GM12878 (cell line): Measurements from ENCODE around the gene TRIM28. TPM values are rescaled to one million over a fixed set of nuclear protein-coding genes. Genes with fewer than 3 reads are reported as not detected.

Experiments
- HCFC1 ChIP-seq: fragments of 150-350 bp; IDR thresholded peaks from 2 replicates; pipeline ENCODE4 v1.6.1; 2014; ENCODE audit warnings: low read length
- HDAC2 ChIP-seq: fragments of 200-600 bp; sonication (generic); IDR thresholded peaks from 2 replicates; pipeline ENCODE4 v1.6.1; 2017
- HDGF ChIP-seq: fragments of 450-650 bp; IDR thresholded peaks from 2 replicates; pipeline ENCODE4 v1.6.1; 2016; ENCODE audit warnings: antibody characterized with exemption
- MTA2 ChIP-seq: fragments of 450-650 bp; IDR thresholded peaks from 2 replicates; pipeline ENCODE4 v1.6.1; 2016; ENCODE audit warnings: low read depth, mild to moderate bottlenecking, moderate library complexity
- MXI1 ChIP-seq: fragments of 150-350 bp; IDR thresholded peaks from 2 replicates; pipeline ENCODE4 v1.6.1; 2011; ENCODE audit warnings: low read depth, mild to moderate bottlenecking, inconsistent platforms, low read length, improper control_type of control experiment
- NFIC ChIP-seq: IDR thresholded peaks from 2 replicates; pipeline ENCODE4 v1.6.1; 2012; ENCODE audit warnings: low read depth, mild to moderate bottlenecking, inconsistent platforms, low read length, moderate library complexity
- NFYB ChIP-seq: IDR thresholded peaks from 2 replicates; pipeline ENCODE4 v1.6.1; 2011; ENCODE audit warnings: low read depth, mild to moderate bottlenecking, low read length, improper control_type of control experiment, moderate library complexity; ENCODE audit not compliant: insufficient read depth
- POU2F2 ChIP-seq: IDR thresholded peaks from 3 replicates; pipeline ENCODE4 v1.6.1; 2011; ENCODE audit warnings: low read depth, mild to moderate bottlenecking, low read length, borderline replicate concordance
- SMC3 ChIP-seq: IDR thresholded peaks from 2 replicates; pipeline ENCODE4 v1.6.1; 2011; ENCODE audit warnings: low read length, improper control_type of control experiment, borderline replicate concordance
- ZNF274 ChIP-seq: IDR thresholded peaks from one replicate; pipeline ENCODE4 v1.8.0; 2011; ENCODE audit not compliant: insufficient read length, insufficient read depth
- ZNF622 ChIP-seq: fragments of 450-650 bp; IDR thresholded peaks from 2 replicates; pipeline ENCODE4 v1.6.1; 2017; ENCODE audit warnings: mild to moderate bottlenecking, inconsistent platforms
- ZSCAN29 ChIP-seq: fragments of 450-650 bp; IDR thresholded peaks from 2 replicates; pipeline ENCODE4 v1.6.1; 2017; ENCODE audit warnings: mild to moderate bottlenecking, moderate library complexity
- polyA plus RNA-seq, 11 experiments: library from polyadenylated mRNA; depleted of rRNA in 4 of 11; unstranded in 6 of 11; stranded (reverse) in 5 of 11; fragments of >200 nt; fragmentation: Nextera tagmentation in 4 of 11; fragmentation: Illumina TruSeq in 1 of 11; extraction: Ambion mirVana in 4 of 11; extraction: Trizol in 1 of 11; gene quantifications; 1 replicate in 1 of 11; 2 replicates in 10 of 11; pipeline versions ENCODE4 v1.2.1 to v1.2.3, GENCODE V29; 2011 to 2016; ENCODE audit warnings: inconsistent platforms in 2 of 11, missing spikeins in 2 of 11, low read depth in 1 of 11
- total RNA-seq, 4 experiments: library from RNA; depleted of rRNA in 3 of 4; stranded (reverse); fragments of >200 nt in 3 of 4; fragmentation: Illumina TruSeq in 1 of 4; extraction: Trizol in 1 of 4; gene quantifications; 2 replicates each; pipeline versions ENCODE4 v1.2.1 to v1.2.3, GENCODE V29; 2013 to 2021
- TF ChIP-seq, protein P1 (sequence below): fragments of 450-650 bp; IDR thresholded peaks from 2 replicates; pipeline ENCODE4 v1.6.1; 2016; ENCODE audit warnings: mild to moderate bottlenecking
- TF ChIP-seq, protein P2 (sequence below): fragments of 450-650 bp; IDR thresholded peaks from 2 replicates; pipeline ENCODE4 v1.6.1; 2017; ENCODE audit warnings: mild to moderate bottlenecking, moderate library complexity
- TF ChIP-seq, protein P3 (sequence below): IDR thresholded peaks from 2 replicates; pipeline ENCODE4 v1.6.1; 2012; ENCODE audit warnings: low read depth, low read length, improper control_type of control experiment
- TF ChIP-seq, protein P4 (sequence below): IDR thresholded peaks from 2 replicates; pipeline ENCODE4 v1.6.1; 2012; ENCODE audit warnings: improper control_type of control experiment, low read depth, low read length; ENCODE audit not compliant: insufficient replicate concordance
- TF ChIP-seq, protein P5 (sequence below): fragments of 450-650 bp; IDR thresholded peaks from 2 replicates; pipeline ENCODE4 v1.6.1; 2016; ENCODE audit warnings: mild to moderate bottlenecking

Gene TRIM28
- total and polyA plus RNA-seq, 10 of the 15 experiments (the other 5 are each of a cell fraction or from before 2014, with no cell fraction given), result 5.0 to 650 (median 296) TPM

DNA sequence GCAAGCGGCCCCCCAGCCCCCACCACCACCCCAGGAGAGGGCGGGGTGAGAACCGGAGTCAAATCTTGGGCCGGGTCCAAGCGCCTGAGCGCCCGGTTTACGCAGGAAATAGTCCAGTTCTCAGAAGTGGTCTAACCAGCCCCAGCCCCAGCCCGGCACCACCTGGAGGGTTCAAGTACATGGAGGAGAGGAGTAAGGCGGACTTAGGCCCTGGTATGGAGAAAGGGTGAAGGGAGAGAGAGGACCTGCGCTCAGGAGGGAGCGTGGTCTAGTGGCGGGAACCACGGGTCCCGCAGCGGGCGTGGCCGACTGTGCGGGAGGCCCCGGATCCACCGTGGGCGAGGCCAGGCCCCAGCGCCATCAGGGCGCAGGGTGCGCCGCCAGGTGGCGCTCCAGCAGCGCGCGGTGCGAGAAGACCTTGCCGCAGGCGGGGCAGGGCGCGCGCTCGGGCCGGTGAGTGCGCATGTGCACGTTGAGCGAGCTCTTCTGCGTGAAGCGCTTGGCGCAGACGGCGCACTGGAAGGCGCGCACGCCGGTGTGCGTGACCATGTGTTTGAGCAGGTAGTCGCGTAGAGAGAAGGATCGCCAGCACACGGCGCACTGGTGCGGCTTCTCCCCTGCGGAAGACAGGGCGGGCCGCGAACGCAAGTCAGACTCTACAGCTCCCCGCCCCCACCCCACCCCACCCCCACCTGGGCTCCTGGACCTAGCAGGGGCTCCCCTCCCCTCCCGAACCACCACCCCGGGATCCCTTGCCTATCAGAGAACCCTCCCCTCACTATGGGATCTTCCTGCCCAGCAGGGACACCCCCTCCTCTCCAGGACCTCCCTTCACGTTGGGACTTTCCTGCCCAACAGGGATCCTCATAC, 29.9 kb upstream of the TRIM28 start (continued):
- TF ChIP-seq HDAC2 (no peak), ZSCAN29 (peak; percentile 79; the same call in 1 of the 2 replicates), MTA2 (no peak), ZNF622 (no peak), HDGF (no peak), MXI1 (peak; percentile 87), SMC3 (peak; percentile 79), POU2F2 (peak; percentile 23; the same call in 1 of the 3 replicates), NFIC (no peak), ZNF274 (no peak), HCFC1 (0 out of 2 replicates have a peak, but pooled peaks have one; percentile 35), NFYB (no peak)
- TF ChIP-seq, protein P1, sequence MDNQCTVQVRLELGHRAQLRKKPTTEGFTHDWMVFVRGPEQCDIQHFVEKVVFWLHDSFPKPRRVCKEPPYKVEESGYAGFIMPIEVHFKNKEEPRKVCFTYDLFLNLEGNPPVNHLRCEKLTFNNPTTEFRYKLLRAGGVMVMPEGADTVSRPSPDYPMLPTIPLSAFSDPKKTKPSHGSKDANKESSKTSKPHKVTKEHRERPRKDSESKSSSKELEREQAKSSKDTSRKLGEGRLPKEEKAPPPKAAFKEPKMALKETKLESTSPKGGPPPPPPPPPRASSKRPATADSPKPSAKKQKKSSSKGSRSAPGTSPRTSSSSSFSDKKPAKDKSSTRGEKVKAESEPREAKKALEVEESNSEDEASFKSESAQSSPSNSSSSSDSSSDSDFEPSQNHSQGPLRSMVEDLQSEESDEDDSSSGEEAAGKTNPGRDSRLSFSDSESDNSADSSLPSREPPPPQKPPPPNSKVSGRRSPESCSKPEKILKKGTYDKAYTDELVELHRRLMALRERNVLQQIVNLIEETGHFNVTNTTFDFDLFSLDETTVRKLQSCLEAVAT, result 0 out of 2 replicates have a peak, but pooled peaks have one; percentile 21
- TF ChIP-seq, protein P2, sequence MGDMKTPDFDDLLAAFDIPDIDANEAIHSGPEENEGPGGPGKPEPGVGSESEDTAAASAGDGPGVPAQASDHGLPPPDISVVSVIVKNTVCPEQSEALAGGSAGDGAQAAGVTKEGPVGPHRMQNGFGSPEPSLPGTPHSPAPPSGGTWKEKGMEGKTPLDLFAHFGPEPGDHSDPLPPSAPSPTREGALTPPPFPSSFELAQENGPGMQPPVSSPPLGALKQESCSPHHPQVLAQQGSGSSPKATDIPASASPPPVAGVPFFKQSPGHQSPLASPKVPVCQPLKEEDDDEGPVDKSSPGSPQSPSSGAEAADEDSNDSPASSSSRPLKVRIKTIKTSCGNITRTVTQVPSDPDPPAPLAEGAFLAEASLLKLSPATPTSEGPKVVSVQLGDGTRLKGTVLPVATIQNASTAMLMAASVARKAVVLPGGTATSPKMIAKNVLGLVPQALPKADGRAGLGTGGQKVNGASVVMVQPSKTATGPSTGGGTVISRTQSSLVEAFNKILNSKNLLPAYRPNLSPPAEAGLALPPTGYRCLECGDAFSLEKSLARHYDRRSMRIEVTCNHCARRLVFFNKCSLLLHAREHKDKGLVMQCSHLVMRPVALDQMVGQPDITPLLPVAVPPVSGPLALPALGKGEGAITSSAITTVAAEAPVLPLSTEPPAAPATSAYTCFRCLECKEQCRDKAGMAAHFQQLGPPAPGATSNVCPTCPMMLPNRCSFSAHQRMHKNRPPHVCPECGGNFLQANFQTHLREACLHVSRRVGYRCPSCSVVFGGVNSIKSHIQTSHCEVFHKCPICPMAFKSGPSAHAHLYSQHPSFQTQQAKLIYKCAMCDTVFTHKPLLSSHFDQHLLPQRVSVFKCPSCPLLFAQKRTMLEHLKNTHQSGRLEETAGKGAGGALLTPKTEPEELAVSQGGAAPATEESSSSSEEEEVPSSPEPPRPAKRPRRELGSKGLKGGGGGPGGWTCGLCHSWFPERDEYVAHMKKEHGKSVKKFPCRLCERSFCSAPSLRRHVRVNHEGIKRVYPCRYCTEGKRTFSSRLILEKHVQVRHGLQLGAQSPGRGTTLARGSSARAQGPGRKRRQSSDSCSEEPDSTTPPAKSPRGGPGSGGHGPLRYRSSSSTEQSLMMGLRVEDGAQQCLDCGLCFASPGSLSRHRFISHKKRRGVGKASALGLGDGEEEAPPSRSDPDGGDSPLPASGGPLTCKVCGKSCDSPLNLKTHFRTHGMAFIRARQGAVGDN, result peak; percentile 95
- TF ChIP-seq, protein P3, sequence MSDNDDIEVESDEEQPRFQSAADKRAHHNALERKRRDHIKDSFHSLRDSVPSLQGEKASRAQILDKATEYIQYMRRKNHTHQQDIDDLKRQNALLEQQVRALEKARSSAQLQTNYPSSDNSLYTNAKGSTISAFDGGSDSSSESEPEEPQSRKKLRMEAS, result peak; percentile 78; the same call in 1 of the 2 replicates
- TF ChIP-seq, protein P4, sequence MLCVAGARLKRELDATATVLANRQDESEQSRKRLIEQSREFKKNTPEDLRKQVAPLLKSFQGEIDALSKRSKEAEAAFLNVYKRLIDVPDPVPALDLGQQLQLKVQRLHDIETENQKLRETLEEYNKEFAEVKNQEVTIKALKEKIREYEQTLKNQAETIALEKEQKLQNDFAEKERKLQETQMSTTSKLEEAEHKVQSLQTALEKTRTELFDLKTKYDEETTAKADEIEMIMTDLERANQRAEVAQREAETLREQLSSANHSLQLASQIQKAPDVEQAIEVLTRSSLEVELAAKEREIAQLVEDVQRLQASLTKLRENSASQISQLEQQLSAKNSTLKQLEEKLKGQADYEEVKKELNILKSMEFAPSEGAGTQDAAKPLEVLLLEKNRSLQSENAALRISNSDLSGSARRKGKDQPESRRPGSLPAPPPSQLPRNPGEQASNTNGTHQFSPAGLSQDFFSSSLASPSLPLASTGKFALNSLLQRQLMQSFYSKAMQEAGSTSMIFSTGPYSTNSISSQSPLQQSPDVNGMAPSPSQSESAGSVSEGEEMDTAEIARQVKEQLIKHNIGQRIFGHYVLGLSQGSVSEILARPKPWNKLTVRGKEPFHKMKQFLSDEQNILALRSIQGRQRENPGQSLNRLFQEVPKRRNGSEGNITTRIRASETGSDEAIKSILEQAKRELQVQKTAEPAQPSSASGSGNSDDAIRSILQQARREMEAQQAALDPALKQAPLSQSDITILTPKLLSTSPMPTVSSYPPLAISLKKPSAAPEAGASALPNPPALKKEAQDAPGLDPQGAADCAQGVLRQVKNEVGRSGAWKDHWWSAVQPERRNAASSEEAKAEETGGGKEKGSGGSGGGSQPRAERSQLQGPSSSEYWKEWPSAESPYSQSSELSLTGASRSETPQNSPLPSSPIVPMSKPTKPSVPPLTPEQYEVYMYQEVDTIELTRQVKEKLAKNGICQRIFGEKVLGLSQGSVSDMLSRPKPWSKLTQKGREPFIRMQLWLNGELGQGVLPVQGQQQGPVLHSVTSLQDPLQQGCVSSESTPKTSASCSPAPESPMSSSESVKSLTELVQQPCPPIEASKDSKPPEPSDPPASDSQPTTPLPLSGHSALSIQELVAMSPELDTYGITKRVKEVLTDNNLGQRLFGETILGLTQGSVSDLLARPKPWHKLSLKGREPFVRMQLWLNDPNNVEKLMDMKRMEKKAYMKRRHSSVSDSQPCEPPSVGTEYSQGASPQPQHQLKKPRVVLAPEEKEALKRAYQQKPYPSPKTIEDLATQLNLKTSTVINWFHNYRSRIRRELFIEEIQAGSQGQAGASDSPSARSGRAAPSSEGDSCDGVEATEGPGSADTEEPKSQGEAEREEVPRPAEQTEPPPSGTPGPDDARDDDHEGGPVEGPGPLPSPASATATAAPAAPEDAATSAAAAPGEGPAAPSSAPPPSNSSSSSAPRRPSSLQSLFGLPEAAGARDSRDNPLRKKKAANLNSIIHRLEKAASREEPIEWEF, result no peak
- TF ChIP-seq, protein P5, sequence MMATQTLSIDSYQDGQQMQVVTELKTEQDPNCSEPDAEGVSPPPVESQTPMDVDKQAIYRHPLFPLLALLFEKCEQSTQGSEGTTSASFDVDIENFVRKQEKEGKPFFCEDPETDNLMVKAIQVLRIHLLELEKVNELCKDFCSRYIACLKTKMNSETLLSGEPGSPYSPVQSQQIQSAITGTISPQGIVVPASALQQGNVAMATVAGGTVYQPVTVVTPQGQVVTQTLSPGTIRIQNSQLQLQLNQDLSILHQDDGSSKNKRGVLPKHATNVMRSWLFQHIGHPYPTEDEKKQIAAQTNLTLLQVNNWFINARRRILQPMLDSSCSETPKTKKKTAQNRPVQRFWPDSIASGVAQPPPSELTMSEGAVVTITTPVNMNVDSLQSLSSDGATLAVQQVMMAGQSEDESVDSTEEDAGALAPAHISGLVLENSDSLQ, result no peak
